ENCODE measurements around the gene TRAF3IP3. TPM values are rescaled to one million over a fixed set of nuclear protein-coding genes. Genes with fewer than 3 reads are reported as not detected.

Gene TRAF3IP3
- total RNA-seq, 1 donor: not detected

GRCh38 chr1:209816923-209817322 is 61.1 kb downstream of the TRAF3IP3 start:
- no peak for TF ChIP-seq CTCF (IDR thresholded peaks at IDR 0.05; ENCODE audit: insufficient read depth, low read length)
- DNase-seq (ENCODE audit: low read depth): no peak
- no peak overlapping the region for H3K4me3 ChIP-seq (ENCODE audit: low read depth, low read length)

- no peak for DNase-seq (ENCODE audit: low read depth)
- no peak for TF ChIP-seq CTCF (IDR thresholded peaks at IDR 0.05; ENCODE audit: insufficient read depth, low read length)
- no peak overlapping the region for H3K4me3 ChIP-seq (ENCODE audit: low read depth, low read length)
These were observed 61.8 kb downstream of the TRAF3IP3 start for GRCh38 chr1:209817691-209818090.

- no peak for TF ChIP-seq CTCF (IDR thresholded peaks at IDR 0.05; ENCODE audit: insufficient read depth, low read length)
- no peak overlapping the region for H3K4me3 ChIP-seq (ENCODE audit: low read depth, low read length)
- DNase-seq (ENCODE audit: low read depth): no peak
These were observed 63.2 kb downstream of the TRAF3IP3 start for GRCh38 chr1:209819058-209819457.

GRCh38 chr1:209820986-209821385 is 65.1 kb downstream of the TRAF3IP3 start:
- TF ChIP-seq CTCF (IDR thresholded peaks at IDR 0.05; ENCODE audit: insufficient read depth, low read length): no peak

GRCh38 chr1:209822706-209823105 is 66.9 kb downstream of the TRAF3IP3 start:
- TF ChIP-seq CTCF (IDR thresholded peaks at IDR 0.05; ENCODE audit: insufficient read depth, low read length): no peak
- no peak for DNase-seq (ENCODE audit: low read depth)
- no peak overlapping the region for H3K4me3 ChIP-seq (ENCODE audit: low read depth, low read length)

More at GRCh38 chr1:209820986-209821385, 65.1 kb downstream of the TRAF3IP3 start:
- no peak overlapping the region for H3K4me3 ChIP-seq (ENCODE audit: low read depth, low read length)
- DNase-seq (ENCODE audit: low read depth): no peak

- H3K4me3 ChIP-seq (ENCODE audit: low read depth, low read length): no peak overlapping the region
- peak; percentile 89 for DNase-seq (ENCODE audit: low read depth)
- peak; percentile 69 for TF ChIP-seq CTCF (IDR thresholded peaks at IDR 0.05; ENCODE audit: insufficient read depth, low read length)
These were observed 67.5 kb downstream of the TRAF3IP3 start for GRCh38 chr1:209823143-209824041.
